ENCODE results near the gene OPALIN.

The OPALIN gene

DNA sequence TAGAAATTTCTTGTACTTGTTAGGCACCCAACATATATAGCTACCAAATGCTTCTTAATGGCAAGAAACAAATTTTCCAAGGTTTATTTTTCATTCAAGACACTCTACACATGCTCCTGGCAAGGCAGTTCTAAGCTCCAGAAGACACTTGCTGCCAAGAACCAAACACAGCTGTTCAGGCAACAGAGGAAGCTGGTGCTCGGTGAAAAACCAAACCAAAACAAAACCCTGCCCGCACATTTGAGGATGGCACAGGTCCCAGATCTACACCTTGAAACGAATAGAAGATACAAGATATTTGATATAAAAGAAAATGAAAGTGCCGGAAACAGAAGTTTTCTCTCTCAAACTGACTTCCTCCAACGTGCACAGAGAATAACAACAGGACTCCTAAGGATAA, 59.4 kb downstream of the OPALIN start:
- DNase-seq (ENCODE audit: low read depth in 2 of 2) = no peak

DNA sequence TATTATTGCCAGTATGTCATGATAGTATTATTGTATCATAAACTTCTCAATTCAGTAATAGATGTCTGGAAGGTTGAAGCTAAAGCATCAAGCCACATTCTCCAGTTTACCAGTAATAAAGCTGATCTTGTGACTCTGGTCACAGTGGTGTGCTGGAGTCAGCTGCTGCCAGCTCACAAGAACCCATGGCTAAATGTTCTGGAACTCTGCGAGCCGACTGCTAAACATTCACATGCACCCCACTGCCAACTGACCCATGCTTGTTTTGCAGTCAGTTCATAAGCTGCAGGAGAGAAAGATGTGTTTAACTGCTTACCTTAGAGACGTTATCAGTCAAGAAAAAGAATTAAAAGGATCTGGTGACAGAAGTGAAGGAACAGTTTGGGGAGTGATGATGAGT, 60.4 kb downstream of the OPALIN start:
- no peak for DNase-seq (ENCODE audit: low read depth in 2 of 2)

DNA sequence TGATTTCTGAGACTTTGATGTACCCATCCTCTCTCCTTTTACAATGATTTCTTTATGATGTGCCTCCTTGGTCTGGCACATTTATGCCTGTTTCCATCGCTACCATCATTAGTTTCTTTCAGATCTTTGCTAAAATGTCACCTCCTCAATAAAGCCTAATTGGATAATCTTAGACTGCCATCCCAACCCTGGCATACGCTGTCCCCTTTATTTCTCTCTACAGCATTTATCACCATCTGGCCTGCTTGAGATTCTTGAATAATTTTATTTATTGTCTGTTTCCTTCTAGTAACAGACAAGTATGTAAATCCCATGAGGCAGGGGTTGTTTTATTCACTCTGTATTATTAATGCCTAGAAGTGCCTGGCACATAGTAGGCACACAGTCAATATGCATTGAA, 61.3 kb downstream of the OPALIN start:
- DNase-seq (ENCODE audit: low read depth in 2 of 2) = no peak

DNA sequence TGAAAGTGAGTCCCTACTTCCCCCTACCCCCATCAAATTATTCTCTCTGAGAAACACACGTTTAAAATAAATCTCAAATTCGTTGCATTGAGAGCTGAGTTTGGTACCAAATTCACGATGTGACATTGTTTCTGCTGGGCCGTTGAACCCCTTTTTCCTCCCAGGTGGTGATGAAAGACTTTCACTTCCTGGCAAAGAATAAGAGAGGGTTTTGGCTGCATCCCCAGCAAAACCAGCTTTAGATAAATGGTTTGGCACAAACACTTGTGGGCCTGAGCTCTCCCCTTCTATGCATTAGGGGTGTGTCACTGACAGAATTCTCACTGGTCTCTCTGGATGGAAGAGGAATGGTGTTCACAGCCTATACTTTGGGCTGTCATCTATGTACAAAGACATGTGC, 63.3 kb downstream of the OPALIN start:
- DNase-seq (ENCODE audit: low read depth in 2 of 2) = no peak
